Stimulated activated CD8-positive, alpha-beta memory T cell treated with anti-CD3 and anti-CD28 coated beads, Interleukin-7, amount 100 ng/mL, for 1 hour (primary cell): ENCODE results near the gene S100A12.

Experiments used
- DNase-seq, 2 donors: peaks; one replicate each; pipeline ENCODE4 v3.0.0-alpha.2; 2020; ENCODE audit warnings: low read depth in 2 of 2

S100A12 gene

DNA sequence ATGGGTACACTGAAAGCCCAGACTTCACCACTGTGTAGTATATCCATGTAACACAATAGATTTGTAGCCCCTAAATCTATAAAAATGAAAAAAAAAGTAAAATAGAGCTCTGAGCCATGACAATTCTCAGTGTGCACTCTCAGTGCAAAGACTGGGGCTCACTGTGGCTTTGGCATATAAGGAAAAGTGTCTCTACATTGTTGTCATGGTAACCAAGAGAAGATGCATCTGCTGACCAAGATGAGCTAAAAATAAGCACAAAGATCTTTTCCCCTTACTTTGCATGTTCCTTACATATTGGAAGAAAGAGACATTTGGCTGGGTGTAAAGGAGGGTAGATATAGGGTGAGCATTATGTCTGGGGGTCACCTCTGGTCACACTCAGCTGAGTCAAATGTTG is 38.8 kb downstream of the S100A12 start:
- DNase-seq: no peak

GRCh38 chr1:153333902-153334301 is 41.5 kb downstream of the S100A12 start:
- DNase-seq: no peak

DNA sequence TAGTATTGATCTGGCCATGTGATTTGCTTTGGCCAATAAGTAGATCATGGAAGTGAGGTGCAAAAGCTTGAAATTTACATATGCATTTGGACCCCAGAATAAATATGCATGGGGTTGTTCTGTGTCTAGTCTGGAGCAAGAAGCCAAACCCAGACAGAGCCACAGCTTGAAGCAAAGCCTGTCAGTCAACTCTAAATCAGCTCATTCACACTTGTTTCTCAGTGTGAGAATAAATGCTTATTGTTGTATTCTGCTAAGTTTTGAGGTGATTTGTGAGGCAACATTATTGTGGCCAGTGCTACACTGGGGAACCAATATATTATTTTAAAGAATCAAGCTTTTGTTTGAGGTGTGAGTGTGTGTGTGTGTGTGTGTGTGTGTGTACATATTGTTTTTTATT is 50.5 kb downstream of the S100A12 start:
- no peak for DNase-seq
